GM19023 (cell line): ENCODE results near the gene SCARF1.
A peak's percentile ranks its signal among the peaks of the same experiment; 100 is the strongest.

Experiments
- ATAC-seq: cut with Tn5 transposase; IDR thresholded peaks from one replicate; pipeline ENCODE4 v1.9.1; 2021; ENCODE audit warnings: mild to moderate bottlenecking, moderate library complexity; ENCODE audit not compliant: unreplicated experiment

The SCARF1 gene

GRCh38 chr17:1605681-1606351, 39.7 kb downstream of the SCARF1 start:
- ATAC-seq: no peak

DNA sequence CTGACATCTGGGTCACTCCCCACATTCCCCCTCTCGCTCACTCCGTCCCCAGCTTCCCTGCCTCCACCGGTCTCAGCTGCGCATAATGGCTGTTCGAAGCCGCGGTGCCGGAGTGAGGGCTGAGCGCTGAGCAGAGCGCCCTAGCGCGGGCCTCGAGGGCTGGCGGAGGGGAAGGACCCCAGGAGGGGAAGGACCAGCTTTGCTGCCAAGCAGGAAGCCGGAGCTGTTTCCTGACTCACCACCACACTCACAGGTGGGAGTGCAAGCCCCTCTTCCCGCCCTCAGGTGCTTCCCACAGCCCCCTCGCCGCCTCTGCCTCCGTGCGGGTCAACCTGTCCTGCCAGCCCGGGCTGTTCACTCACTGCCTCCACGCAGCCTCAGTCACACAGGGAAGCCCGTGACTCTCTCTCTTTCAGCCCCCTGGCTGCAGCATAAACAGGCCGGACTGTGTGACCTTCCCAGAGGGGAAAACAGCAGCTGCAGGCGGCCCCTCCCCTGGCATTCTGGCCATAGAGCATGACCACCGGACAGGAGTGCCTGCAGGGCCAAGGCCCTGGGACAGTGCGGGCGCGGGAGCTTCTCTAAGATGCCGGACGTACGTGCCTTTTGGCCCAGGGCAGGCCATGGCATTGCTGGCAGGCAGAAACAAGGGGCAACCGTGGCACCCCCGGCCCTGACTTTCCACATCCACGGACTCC, 40.6 kb downstream of the SCARF1 start:
- ATAC-seq: no peak

GRCh38 chr17:1601571-1601970, 44.0 kb downstream of the SCARF1 start:
- no peak for ATAC-seq

DNA sequence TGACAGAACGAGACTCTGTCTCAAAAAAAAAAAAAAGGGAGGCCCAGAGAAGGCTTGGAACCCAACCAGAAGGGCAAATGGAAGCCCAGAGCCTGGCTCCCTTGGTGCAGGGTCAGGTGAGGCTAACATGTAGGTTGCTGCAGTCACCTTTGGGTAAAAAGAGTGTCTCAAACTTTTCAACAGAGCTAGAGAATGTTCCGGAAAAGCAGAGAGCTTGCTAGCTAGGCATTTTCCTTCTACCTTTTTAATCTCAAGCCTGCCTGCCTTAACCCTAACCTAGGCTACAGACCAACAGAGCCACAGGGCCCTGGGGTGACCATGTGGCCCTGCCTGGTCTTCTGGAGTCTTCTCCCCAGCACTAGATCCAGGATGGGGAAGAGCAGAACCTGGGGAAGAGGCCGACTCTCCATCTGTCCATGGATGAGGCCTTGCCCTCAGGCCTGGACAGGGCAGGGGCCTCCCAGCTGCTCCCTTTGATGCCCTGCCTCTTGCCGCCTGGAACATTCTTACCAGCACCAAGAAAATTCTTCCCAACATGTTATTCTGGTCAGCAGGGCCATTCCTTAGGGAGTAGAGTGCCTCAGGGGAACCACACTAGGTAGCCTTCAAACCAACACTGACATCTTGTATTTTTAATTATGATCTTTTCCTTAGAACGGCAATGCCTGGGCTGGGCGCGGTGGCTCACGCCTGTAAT, 47.0 kb downstream of the SCARF1 start:
- ATAC-seq: no peak

DNA sequence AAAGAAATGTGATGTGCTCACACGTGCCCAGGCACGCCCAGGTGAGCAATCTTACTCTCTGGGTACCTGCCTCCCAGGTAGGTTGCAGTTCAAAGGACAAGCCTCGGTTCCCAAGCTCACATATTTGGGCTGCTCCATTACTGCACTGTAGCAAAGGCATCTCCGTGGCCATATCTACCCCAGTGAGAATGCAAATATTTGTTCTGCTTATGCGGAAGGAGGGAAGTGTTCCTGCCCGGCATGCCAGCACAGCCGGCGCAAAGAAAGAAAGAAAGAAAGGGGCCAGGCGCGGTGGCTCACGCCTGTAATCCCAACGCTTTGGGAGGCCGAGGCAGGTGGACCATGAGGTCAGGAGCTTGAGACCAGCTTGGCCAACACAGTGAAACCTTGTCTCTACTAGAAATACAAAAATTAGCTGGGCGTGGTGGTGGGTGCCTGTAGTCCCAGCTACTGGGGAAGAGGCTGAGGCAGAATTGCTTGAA, 47.6 kb downstream of the SCARF1 start:
- no peak for ATAC-seq

DNA sequence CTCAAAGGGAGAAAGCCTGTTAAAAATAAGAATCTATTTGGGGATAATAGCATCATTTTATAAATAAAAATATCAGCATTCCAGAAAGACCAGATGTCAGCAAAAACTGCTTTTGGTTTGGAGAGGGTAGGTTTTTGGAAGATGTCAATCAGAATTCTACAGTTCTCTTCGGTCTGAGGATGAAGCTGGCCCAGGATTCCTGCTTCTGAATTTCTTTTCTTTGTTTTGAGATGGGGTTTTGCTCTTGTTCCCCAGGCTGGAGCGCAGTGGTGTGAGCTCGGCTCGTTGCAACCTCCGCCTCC, 52.0 kb downstream of the SCARF1 start:
- ATAC-seq: no peak

DNA sequence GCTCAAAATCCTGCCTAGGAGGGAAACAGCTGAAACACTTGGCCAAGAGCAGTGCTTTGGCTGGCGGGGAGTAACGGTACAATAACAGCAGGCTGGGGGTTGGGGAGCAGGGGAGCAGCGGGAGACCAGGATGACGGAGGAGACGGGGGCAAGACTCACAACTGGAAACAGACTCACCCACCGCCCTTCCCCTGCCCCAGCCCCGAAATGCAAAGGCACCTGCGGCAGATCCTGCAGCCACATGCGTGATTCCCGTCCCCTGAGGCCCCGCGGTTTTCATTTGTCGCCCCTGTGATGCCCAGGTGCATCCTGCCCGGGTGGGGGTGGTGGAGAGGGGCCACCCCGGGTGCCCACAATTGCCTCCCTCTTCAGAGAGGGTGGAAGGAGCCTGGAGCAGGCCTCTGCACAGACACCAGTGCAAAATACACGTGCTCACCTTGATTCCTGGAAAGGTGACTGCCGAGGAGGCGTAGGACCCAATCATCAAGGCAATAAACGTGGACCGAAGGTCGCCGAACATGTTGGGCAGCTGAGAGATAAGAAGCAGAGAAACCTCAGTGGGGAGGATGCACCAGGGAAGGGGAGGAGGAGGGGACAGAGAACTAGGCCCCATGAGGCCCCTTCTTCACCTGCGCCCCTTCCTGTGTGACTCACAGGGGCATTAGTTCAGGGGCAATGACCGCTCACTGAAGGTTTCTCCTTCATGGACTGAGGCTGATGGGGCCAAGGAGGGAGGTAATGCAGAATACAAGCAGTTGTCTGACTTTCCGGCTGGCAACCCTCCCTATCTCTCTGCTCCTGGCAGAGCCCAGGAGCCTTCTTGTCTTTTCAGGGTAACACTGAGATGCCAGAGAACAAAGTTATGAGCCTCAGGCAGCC, 52.5 kb downstream of the SCARF1 start:
- peak; percentile 69 for ATAC-seq

GRCh38 chr17:1591474-1592090, 54.0 kb downstream of the SCARF1 start:
- no peak for ATAC-seq

DNA sequence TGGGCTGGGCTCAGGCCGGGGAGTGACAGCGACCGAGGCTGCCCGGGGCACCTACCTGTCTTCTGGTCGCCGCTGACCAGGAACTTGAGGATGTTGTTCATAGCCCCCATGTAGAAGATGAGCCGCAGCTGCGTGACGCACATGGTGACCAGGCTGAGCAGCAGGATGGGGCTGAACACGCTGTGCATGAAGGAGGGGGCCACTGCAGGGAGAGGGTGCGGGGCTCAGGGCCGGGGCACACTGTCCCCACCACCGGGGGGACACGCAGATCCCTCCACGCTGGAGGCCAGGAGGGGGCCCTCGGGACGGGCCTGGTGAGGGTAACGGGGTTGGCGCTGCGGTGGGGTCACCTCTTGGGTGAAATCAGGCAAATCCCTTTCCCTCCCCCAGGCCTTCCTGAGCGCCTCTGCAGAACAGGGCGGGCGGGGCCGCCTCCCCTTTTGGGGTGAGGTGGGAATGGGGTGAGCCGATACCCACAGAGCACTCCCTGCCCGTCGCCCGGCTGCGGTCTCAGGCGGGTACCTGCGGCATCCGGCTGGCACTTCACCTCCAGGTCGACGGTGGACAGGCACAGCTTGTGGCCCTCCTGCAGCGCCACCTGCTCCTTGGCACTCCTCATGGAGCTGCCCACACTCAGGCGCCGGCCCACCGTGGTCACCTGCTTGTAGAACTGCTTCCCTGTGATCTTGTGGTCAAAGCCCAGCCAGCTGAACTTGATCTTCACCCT, 54.6 kb downstream of the SCARF1 start:
- no peak for ATAC-seq

DNA sequence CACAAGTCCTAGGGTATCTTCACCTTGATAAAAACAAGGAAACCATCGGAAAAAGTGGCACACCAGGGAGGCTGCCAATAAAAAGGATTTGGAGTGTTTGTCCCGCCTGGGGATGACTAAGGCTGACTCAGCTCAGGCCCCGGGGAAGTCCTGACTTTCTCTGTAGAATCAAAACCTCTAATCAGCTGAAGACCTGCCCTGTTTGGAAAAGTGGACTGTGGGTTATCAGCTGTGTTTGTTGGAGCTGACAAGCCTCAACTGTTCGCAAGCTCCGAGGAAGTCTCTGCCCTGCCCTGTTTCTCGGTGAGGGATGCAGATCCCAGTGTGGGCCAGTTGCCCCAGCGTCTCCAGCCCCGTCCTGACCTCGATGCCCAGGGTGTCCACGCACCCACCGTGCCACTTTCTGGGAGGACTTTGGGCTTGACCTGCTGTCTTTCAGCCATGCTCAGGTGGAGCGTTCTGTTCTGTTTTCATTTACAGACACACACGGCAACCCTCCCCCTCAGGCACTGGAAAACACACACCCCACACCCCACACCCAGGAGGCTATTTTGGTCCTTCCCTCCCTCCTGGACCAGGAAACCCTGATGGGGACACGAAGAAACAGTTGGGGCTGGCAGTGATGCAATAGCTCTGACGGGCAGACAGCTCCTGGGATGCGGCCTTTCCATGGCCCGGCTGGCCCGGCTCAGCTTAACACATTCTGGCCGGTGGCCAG, 55.3 kb downstream of the SCARF1 start:
- no peak for ATAC-seq

DNA sequence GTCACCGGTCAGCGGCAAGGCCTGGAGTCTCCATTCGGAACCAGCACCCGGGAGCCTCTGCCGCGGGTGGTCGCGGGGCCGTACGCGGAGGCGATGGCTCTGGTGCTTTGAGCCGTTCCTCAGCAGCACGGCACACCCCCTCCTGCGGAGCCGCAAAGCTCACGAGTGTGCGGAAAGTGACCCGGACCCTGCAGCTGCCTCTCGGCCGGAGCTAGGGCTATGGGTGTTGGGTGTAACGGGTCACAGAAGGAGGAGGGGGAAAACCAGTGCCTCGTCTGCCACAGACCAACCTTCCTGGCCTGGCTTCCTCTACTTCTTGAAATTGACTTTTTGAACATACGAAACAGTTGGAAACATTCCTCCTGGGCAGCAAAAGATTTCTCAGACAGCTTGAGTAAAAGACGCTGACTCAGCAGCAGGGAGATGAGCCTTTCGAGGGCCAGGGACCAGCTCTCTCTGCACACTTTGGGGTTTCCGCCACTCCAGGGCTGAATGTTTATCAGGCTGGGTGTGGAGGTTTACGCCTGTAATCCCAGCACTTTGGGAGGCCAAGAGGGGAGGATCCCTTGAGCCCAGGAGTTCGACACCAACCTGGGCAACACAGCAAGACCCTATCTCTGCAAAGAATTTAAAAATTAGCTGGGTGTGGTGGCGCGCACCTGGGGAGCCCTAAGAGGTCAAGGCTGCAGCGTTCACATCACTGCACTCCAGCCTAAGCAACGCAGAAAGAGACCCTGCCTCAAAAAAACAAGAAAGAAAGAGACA, 56.5 kb downstream of the SCARF1 start:
- ATAC-seq: no peak

GRCh38 chr17:1584167-1584566, 61.4 kb downstream of the SCARF1 start:
- no peak for ATAC-seq
